Epithelial cell of prostate (primary cell): Measurements from ENCODE around the gene CEACAM20.
"Not testable (repeated sequence)": the region's sequence is repeated elsewhere in the genome, so short reads cannot be mapped to it uniquely, and the experiment has no call there.

ENCODE experiments used
- DNase-seq: peaks from one replicate; pipeline ENCODE4 v3.0.0-alpha.2; 2011; ENCODE audit warnings: low read depth, low spot score
- H3K27ac ChIP-seq: fragments of 450-650 bp; 2 replicates; pipeline ENCODE4 v1.5.1; 2017; ENCODE audit warnings: mild to moderate bottlenecking

The CEACAM20 gene

DNA sequence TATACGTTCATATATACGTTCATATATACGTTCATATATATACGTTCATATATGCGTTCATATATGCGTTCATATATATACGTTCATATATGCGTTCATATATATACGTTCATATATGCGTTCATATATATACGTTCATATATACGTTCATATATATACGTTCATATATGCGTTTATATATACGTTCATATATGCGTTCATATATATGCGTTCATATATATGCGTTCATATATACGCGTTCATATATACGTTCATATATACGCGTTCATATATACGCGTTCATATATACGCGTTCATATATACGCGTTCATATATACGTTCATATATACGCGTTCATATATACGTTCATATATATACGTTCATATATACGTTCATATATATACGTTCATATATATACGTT lies 21.5 kb upstream of the CEACAM20 start:
- H3K27ac ChIP-seq, DNase-seq: not testable (repeated sequence)

DNA sequence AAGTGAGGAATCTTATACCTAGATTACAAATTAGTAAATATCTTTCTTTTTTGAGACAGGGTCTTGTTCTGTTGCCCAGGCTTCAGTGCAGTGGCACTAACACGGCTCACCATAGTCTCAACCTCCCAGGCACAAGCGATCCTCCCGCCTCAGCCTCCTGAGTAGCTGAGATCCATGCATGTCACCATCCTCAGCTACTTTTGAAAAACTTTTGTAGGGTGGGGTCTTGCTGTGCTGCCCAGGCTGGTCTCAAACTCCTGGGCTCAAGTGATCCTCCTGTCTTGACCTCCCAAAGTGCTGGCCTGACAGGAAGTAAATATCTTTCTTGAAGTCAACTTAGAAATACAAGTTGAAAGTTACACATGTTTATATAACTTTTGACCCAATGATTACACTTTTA lies 20.0 kb upstream of the CEACAM20 start:
- no peak overlapping the region for H3K27ac ChIP-seq
- DNase-seq = no peak

DNA sequence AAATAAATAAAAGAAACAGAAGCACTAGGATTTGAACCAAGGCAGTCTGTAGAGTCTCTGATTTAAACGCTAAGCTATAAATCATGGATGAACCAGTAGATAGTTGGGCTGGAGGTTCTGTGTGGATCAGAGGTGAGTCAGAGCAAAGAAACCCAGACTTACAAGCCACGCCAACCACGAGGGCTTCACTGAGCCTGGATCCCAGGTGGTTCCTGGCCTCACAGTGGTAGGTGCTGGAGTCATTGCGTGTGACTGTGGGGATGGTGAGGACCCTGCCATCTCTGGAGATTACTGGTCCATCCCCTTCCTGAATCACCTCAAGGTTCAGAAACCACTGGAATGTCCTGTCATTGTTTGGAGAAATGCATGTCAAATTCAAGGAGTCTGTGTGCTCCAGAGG lies 19.3 kb upstream of the CEACAM20 start:
- no peak overlapping the region for H3K27ac ChIP-seq
- DNase-seq = peak; percentile 43

DNA sequence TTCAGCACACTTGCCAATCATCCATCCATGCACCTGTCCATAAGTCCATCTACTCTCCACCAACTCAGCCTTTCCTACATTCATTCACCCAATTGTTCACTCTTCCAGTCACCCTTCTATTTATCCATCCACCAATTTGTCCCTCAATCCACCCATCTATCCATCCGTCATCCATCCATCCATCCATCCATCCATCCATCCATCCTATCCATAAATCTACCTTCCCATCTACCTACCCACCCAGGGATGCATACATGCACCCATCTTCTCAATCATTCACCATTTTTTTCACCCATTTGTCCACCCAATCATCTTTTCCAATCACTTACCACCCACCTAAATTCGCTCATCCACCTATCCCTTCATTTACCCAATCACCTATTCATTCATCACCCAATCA lies 14.6 kb upstream of the CEACAM20 start:
- H3K27ac ChIP-seq = no peak overlapping the region
- no peak for DNase-seq

DNA sequence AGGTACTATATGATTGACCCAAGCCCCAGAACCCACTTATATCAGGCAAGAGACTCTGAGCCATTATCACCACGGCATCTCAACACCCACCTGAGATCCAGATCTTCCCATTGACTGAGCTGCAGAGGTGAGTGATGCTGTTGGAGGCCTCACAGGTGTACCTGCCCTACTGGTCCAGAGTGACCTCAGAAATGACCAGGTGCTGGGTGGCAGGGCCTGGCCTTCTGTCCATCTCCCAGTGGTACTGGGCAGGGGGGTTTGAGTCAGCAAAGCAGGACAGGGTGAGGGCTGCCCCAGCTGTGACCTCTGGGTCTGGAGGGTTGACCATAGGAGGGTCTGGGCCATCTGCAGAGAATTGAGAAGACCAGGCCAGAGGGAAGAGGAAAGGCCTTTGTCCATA lies 13.2 kb upstream of the CEACAM20 start:
- no peak overlapping the region for H3K27ac ChIP-seq
- DNase-seq = no peak

DNA sequence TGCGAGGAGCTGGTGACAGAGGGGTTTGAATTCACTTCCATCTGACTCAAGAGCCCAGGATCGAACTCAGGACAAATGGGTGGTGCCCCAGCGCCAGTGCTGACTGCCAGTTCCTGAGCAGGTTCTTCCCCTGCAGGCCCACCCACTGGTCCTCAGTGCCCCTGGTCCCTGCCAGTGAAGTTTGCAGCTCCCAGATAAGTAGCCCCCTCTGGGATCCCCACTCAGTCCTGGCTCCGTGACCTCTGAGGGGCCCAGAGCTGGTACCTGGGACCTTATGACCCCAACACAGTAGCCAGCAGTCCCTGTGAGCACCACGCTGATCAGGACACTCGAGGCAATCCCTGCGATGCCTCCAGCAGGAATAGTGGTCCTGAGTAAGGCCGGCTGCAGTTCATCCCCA lies 11.3 kb upstream of the CEACAM20 start:
- H3K27ac ChIP-seq = no peak overlapping the region
- no peak for DNase-seq

DNA sequence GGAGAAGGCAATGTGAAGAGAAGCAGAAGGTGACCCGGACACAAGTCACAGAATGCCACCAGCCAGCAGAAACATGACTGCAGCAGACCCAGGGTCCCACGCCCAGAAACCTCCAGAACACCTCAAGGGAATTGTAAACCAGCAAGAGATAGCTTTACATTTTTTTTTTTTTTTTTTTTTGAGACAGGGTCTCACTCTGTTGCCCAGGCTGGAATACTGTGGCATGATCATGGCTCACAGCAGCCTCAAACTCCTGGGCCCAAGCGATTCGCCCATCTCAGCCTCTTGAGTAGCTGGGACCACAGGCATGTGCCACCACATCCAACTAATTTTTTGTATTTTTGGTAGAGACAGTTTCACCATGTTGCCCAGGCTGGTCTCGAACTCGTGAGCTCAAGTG lies 10.5 kb upstream of the CEACAM20 start:
- DNase-seq = no peak
- no peak overlapping the region for H3K27ac ChIP-seq

DNA sequence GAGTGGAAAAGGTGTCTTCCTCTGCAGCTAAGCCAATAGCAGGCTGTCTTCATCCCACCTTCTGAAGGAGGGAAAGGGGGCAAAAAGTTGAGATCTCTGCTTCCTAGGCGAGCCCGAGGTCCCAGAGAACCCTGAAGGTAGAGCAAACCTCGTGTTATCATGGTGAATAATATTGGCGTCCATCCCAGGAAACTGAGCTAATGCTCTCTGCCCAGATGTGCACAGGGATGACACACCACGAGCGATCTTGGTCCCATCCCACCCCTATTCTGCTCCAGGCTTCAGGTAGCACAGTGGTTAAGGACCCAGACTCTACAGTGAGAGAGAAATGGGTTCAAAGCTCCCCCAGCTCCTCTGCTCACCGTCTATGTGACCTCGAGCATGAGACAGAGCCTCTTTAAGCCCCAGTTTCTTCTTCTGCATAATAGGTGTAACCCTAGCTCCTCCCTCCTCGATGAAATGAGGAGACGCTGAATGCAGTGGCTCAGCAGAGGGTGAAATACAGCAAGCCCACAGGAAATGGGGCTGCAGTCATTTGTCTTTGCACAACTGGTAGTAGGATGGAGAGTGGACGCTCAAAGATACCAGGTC lies 9.9 kb upstream of the CEACAM20 start:
- peak; percentile 24 for DNase-seq
- H3K27ac ChIP-seq = no peak overlapping the region

DNA sequence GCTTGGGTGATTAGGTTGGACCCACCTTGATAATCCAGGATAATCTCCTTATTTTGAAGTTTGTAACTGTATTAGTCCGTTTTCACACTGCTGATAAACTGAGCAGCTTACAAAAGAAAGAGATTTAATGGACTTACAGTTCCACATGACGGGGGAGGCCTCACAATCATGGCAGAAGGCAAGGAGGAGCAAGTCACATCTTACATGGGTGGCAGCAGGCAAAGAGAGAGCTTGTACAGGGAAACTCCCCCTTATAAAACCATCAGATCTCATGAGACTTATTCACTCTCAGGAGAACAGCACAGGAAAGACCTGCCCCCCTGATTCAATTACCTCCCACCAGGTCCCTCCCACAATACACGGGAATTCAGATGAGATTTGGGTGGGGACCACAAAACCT lies 5.9 kb upstream of the CEACAM20 start:
- H3K27ac ChIP-seq, DNase-seq: not testable (repeated sequence)

DNA sequence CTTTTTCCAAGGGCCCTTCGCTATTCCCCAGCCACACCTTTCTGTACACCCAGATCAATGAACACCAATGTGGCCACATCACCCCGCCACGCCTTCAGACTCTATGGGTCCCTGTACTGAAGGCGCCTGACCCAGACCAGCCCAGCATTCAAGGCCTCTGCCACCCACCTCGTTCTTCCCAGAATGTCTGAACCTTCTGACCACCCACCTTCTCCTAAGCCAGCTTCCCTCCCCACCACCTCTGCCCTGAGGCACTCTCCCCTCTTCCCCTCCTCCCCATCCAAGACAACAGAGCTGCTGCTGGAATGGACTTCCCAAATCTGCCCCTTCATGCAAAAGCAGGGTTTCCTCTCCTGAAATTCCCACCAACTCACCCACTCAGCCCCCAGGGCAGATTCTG lies 3.3 kb upstream of the CEACAM20 start:
- DNase-seq = no peak
- no peak overlapping the region for H3K27ac ChIP-seq

DNA sequence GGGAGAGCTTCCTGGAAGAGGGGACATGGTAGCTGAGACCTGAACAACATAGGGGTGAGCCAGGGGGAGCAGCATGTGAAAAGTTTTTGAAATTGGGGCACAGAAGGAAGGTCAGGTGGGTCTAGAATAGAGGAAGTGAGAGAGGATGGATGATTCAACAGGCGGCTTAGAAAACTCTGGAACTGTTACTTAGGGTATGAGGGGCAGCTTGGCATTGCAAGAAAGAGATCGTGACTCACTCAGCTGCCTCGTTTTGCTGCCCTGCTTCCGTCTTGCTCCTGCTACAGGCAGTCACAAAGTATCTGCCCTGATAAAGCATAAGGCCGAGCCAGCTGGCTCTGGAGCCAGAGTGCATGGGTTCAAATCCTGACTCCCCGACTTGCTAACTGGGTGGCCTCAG lies 1.3 kb upstream of the CEACAM20 start:
- DNase-seq = no peak
- no peak overlapping the region for H3K27ac ChIP-seq

DNA sequence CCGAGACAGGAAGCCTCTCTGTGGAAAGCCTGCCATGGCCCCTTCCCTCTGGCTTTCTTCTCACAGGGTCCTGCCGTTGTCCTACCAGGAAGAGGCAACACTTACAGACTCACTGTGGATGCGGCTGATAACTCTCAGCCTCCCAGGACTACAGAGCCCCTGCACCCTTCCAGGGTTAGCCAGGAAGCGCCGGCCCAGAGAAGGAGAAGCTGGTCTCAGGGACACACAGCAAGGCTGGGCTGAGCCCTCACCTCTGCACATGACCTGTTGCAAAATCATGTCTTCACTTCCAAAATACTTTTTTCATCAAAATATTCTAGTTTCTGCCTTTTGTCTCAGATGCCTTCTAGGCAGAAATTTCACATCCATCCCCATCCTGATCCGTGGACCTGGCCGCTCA lies 1.9 kb downstream of the CEACAM20 start:
- no peak overlapping the region for H3K27ac ChIP-seq
- DNase-seq = no peak

DNA sequence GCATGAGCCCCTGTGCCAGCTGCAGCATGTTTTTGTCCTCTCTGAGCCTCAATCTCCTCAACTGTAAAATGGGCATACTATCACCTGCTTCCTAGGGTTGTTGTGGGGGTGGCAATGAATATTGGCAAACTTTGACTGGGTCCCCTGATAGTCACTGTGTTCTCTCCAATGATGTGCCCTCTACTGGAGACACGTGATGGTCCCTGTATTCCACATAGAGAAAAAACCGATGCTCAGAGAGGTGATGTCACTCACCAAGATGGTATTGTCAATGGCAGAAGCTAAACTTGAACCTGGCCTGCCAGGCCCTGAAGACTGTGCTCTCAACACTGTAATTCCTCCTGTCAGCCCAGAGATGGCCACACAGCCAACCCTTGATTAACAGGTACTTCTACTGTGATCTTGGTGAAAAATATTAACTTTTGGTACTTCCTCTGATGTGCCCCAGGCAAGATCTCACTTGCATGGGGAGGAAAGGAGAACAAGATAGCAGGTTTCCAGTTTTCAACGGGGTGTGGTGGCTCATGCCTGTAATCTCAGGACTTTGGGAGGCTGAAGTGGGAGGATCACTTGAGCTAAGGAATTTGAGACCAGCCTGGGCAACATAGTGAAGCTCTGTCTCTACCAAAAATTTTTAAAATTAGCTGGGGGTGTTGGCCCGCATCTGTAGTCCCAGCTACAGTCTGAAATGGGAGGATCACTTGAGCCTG lies 3.6 kb downstream of the CEACAM20 start:
- no peak overlapping the region for H3K27ac ChIP-seq

DNA sequence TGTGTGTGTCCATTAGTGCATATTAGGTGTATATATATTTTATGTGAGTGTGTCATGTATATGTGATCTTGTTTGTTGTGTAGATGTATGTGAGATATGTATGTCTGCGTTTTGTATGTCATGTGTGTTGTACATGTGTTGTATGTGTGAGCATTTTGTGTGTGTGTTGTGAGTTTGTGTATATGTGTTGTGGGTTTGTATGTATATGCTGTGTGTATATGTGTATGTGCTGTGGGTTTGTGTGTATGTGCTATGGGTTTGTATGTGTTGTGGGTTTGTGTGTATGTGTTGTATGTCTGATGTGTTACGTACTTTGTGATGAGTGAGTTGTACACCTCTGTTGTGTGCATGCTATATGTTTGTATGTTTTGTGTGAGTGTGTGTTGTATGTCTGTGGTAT lies 8.1 kb downstream of the CEACAM20 start:
- DNase-seq = no peak
- H3K27ac ChIP-seq = no peak overlapping the region

More for the DNA sequence above, 3.6 kb downstream of the CEACAM20 start:
- no peak for DNase-seq

DNA sequence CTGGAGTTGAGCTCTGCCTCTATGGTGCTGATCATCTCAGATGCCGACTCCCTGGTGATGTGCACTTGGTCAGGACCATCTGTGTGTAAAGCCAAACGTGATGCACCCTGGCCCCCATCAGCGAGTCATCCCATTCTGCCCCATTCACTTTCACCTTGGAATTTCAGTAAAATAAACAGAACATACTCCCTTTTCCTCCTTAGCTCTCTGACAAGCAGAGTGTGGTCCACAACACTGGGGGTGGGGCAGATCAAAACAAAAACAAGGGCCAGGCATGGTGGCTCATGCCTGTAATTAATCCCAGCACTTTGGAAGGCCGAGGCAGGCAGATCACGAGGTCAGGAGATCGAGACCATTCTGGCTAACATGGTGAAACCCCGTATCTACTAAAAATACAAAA lies 12.3 kb downstream of the CEACAM20 start:
- no peak for DNase-seq

DNA sequence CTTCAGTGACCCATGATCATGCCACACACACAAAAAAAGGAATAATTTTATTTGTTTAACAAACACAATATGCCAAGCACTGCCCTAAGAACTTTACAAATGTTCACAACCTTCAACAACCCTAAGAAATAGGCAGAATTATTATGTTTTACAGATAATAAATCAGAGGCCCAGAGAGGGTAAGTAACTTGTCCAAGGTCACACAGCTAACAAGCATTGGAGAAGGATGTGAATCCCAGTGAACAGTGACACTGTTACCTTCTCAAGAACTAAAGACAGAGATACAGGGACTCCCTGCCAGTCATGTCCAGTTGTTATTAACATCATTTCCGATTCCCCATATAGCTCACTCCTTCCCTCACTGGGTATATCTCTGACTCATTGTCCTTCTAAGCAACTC lies 13.6 kb downstream of the CEACAM20 start:
- no peak overlapping the region for H3K27ac ChIP-seq
- DNase-seq = no peak

More for the DNA sequence above, 12.3 kb downstream of the CEACAM20 start:
- H3K27ac ChIP-seq = no peak overlapping the region

DNA sequence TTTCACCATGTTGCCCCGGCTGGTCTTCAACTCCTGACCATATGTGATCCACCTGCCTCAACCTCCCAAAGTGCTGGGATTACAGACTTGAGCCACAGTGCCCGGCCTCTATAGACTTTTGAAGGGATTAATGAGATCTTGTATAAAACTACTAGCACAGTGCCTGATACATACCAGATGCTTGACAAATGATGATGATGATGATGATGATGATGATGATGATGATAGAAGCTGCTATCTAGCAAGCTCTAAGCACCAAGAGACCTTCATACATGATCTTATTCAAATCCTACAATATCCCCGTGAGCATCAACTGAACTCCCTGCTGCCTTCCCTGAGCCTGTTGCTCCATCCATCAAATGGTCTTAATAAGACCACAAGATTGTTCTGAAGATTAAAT lies 14.4 kb downstream of the CEACAM20 start:
- no peak for DNase-seq
- H3K27ac ChIP-seq = no peak overlapping the region

DNA sequence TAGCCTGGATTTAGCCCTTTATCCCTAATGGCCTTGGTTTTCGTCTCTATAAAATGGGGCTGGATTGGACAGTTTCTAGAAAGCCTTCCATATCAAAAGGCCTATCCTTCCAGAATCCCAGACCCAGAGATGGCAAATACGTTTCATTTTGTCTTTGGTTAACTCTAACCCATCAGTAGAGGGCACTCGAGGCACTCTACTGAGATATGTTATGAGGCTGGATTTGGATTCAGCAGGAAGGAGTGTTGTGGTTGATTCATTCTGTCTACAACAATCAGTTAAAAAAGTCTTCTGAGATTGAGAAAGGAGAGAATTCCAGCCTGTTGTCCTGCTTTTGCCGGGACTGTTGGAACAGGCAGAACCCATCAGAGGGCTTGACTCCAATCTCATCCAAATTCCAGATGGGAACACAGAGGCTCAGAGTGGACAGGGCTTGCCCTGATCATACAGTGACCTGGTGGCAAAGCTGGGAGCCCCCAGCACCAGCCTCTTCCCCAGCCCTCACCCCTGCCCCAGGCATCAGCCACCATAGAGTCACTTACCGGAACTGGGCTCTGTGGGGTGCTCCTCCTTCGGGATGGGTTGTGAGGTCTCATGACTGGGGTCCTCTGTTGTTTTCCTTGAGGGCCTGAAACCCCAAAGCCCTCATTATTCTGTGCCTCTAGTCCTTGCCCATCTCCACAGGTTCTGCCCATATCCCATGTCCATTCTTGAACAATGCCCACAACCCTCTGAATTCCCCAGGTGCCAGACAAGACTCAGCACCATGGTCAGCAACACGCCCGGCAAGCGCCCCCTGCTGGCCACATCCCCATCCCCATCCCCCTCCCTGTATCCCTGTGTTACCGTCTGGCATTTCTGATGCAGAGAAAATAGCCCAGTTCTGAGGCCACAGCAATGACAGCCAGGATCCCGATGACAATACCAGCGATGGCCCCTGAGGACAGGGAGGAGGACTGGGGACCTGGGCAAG lies 16.9 kb downstream of the CEACAM20 start:
- no peak overlapping the region for H3K27ac ChIP-seq
- DNase-seq = peak; percentile 33

DNA sequence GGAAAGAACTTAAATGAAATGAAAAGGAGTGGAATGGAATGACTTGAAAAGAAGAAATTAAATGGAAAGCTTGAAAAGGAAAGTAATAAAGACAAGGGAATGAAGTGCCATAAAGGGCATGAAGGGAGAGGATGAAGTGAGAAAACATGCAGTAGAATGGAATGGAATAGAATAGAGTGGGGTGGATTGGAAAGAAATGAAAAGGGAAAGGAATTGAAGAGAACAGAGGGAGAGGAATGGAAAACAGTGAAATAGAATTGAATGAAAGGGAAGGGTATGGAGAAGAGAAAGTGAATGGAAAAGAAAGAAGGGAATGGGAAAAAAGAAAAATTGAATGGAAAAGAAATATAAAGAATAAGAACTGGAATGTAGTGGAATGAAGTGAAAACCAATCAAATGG lies 20.0 kb downstream of the CEACAM20 start:
- no peak for DNase-seq
- H3K27ac ChIP-seq = no peak overlapping the region

DNA sequence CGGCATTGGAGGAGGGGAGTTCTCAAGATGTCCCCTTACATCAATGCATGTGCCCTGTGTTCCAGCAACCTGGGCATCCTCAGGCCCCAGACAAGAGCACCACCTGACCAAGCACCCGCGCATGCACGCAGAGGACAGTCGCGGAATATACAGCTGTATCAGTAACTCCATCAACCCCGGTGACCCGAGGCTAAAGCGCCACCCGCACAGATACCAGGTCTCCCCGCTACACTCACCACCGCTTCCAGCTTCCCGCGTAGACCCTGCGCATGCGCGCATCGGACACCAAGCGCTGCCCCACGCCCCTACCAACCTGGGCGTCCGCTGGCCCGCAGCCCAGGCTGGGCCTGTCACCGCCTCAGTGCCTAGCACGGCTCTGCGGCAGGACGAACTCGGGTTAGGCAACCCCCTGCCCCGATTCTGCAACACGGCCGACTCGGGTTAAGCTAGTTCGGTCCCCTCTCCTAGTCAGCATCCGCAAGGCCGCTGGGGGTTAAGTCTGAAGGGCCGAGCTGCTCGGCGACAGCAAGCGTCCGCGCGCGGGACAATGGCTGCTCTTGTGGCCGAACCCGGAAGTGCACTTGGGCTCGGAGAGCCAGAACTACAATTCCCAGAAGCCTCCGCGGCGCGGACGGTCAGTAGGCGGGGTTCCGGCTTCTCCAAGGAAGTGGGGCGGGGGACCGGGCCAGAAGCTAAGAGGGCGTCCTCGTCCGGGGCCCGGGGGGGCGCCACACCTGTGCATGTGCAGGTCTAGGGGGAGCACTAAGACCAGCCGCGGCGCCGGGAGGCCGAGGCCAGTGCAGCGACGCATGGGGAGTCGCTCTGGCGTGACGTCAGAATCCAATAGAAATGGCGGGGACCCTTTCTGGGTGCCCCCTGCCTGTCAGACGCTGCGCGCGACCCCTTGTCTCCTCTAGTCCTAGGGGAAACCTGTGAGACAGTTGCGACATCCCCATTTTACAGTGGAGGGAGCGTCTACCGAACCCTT lies 29.2 kb downstream of the CEACAM20 start, which contains the start of gene ZNF180:
Gene ZNF180, minus strand, starts transcription at position 561 of the 988 bp plus-strand sequence. CDS start 3,188 bp downstream, outside the sequence.
- peak; percentile 55 for DNase-seq

More for the DNA sequence above, 29.2 kb downstream of the CEACAM20 start, which contains the start of gene ZNF180:
- peak within 1 kb of the TSS; percentile 54 for H3K27ac ChIP-seq
